Gastroesophageal sphincter (tissue), 4 donors: ENCODE measurements around the gene ABI3BP. TPM values are rescaled to one million over a fixed set of nuclear protein-coding genes. Genes with fewer than 3 reads are reported as not detected.

Source experiments
- ATAC-seq: fragments of 150-250 bp; one replicate; pipeline ENCODE4 v1.9.1; 2016; ENCODE audit warnings: mild to moderate bottlenecking, moderate library complexity
- H3K27ac ChIP-seq, 4 donors: fragments of 200-600 bp; sonication (generic) in 3 of 4; 1 replicate in 3 of 4; 2 replicates in 1 of 4; pipeline ENCODE4 v1.5.1; 2016 to 2019
- H3K27me3 ChIP-seq: fragments of 200-600 bp; sonication (generic); one replicate; pipeline ENCODE4 v1.5.1; 2019
- H3K36me3 ChIP-seq, 2 donors: fragments of 200-600 bp; sonication (generic); one replicate each; pipeline ENCODE4 v1.5.1; 2019; ENCODE audit warnings: control low read depth in 1 of 2
- H3K4me1 ChIP-seq, 3 donors: fragments of 200-600 bp; sonication (generic); 1 replicate in 2 of 3; 2 replicates in 1 of 3; pipeline ENCODE4 v1.5.1; 2016 to 2019; ENCODE audit warnings: control low read depth in 2 of 3
- H3K4me3 ChIP-seq, 2 donors: fragments of 200-600 bp; sonication (generic); one replicate each; pipeline ENCODE4 v1.5.1; 2019; ENCODE audit warnings: mild to moderate bottlenecking in 1 of 2, moderate library complexity in 1 of 2
- H3K9me3 ChIP-seq, 3 donors: fragments of 200-600 bp; sonication (generic); one replicate each; pipeline ENCODE4 v1.5.1; 2017 to 2019; ENCODE audit warnings: control low read depth in 2 of 3
- CTCF ChIP-seq, 4 experiments: fragments of 200-600 bp in 2 of 4; fragments of 450-650 bp in 2 of 4; sonication (generic) in 1 of 4; IDR thresholded peaks; one replicate each; pipeline ENCODE4 v1.5.1; 2017 to 2019; ENCODE audit warnings: antibody characterized with exemption in 4 of 4, mild to moderate bottlenecking in 2 of 4, moderate library complexity in 2 of 4
- EP300 ChIP-seq: sonication (generic); formaldehyde crosslinking; IDR thresholded peaks from one replicate; pipeline ENCODE4 v1.6.1; 2017; ENCODE audit warnings: antibody characterized with exemption, mild to moderate bottlenecking
- POLR2A ChIP-seq, 2 donors: fragments of 450-650 bp; IDR thresholded peaks; one replicate each; pipeline ENCODE4 v1.6.1; 2017; ENCODE audit warnings: antibody characterized with exemption in 2 of 2, mild to moderate bottlenecking in 2 of 2, moderate library complexity in 1 of 2
- POLR2AphosphoS5 ChIP-seq: sonication (generic); formaldehyde crosslinking; IDR thresholded peaks from one replicate; pipeline ENCODE4 v1.6.1; 2017; ENCODE audit warnings: antibody characterized with exemption
- WGBS, 2 donors: methylation state at CpG; one replicate each; pipeline ENCODE4 v1.1.5; 2018; ENCODE audit warnings: low coverage in 1 of 2; 5-methylcytosine and 5-hydroxymethylcytosine counted together
- total RNA-seq, 4 donors: library from RNA; depleted of rRNA; stranded (reverse); fragments of >200 nt; gene quantifications; one replicate each; pipeline ENCODE4 v1.1.0, GENCODE V29; 2016

Gene ABI3BP
- total RNA-seq, 4 donors from 2014 or later = 59.6 to 158 (median 99.9) TPM

GRCh38 chr3:100893108-100893507 lies 100.1 kb downstream of the ABI3BP start:
- WGBS, 2 donors = 90 to 100% methylated on average over 3 of the region's 3 CpGs
- Histone ChIP-seq H3K27ac (no peak overlapping the region), H3K36me3 (peaks cover 0 to 4% of the 10 kb centered on the region in 2 donors), H3K4me3 (no peak overlapping the region), H3K27me3 (no peaks in the 10 kb centered on the region), H3K4me1 (no peaks in the 10 kb centered on the region), H3K9me3 (no peaks in the 10 kb centered on the region)
- TF ChIP-seq POLR2AphosphoS5 (no peak), CTCF (IDR thresholded peaks at IDR 0.05) (no peak), POLR2A (IDR thresholded peaks at IDR 0.05) (no peak), EP300 (no peak)
- ATAC-seq = no peak

- ATAC-seq = no peak
Observed at GRCh38 chr3:100891827-100892226, 101.4 kb downstream of the ABI3BP start.

GRCh38 chr3:100891033-100891432 lies 102.2 kb downstream of the ABI3BP start:
- Histone ChIP-seq H3K4me1 (no peaks in the 10 kb centered on the region), H3K36me3 (no peaks in the 10 kb centered on the region), H3K27ac (no peak overlapping the region), H3K9me3 (no peaks in the 10 kb centered on the region), H3K4me3 (no peak overlapping the region), H3K27me3 (no peaks in the 10 kb centered on the region)
- no peak for ATAC-seq
- WGBS, 2 donors = 86 to 93% methylated on average over 2 of the region's 2 CpGs
- TF ChIP-seq POLR2AphosphoS5 (no peak), EP300 (no peak), CTCF (IDR thresholded peaks at IDR 0.05) (no peak), POLR2A (IDR thresholded peaks at IDR 0.05) (no peak)

More at GRCh38 chr3:100891827-100892226, 101.4 kb downstream of the ABI3BP start:
- H3K36me3 ChIP-seq = no peaks in the 10 kb centered on the region
- H3K27ac ChIP-seq = no peak overlapping the region
- H3K9me3 ChIP-seq = no peaks in the 10 kb centered on the region
- H3K4me1 ChIP-seq = no peaks in the 10 kb centered on the region
- no peak overlapping the region for H3K4me3 ChIP-seq
- no peak for TF ChIP-seq EP300
- no peak for TF ChIP-seq POLR2A (IDR thresholded peaks at IDR 0.05)
- no peaks in the 10 kb centered on the region for H3K27me3 ChIP-seq
- 72 to 79% methylated on average over 5 of the region's 5 CpGs for WGBS, 2 donors

- Histone ChIP-seq H3K27ac (no peak overlapping the region), H3K4me3 (no peak overlapping the region), H3K9me3 (no peaks in the 10 kb centered on the region), H3K4me1 (no peaks in the 10 kb centered on the region), H3K36me3 (peaks cover 0 to 5% of the 10 kb centered on the region in 2 donors), H3K27me3 (no peaks in the 10 kb centered on the region)
- no peak for TF ChIP-seq CTCF (IDR thresholded peaks at IDR 0.05)
- TF ChIP-seq POLR2A (IDR thresholded peaks at IDR 0.05) = no peak
- no peak for TF ChIP-seq EP300
- no peak for TF ChIP-seq POLR2AphosphoS5
- 100% methylated on average over 1 of the region's 1 CpG for WGBS, 2 donors
- no peak for ATAC-seq
Observed at GRCh38 chr3:100888881-100889280, 104.3 kb downstream of the ABI3BP start.

- H3K27me3 ChIP-seq = no peaks in the 10 kb centered on the region
- no peak for TF ChIP-seq CTCF (IDR thresholded peaks at IDR 0.05)
- TF ChIP-seq EP300 = no peak
- no peak for TF ChIP-seq POLR2AphosphoS5
- no peak for TF ChIP-seq POLR2A (IDR thresholded peaks at IDR 0.05)
- WGBS, 2 donors = 50 to 67% methylated on average over 1 of the region's 1 CpG
- H3K36me3 ChIP-seq = peaks cover 0 to 5% of the 10 kb centered on the region in 2 donors
- H3K4me1 ChIP-seq = peaks cover 6 to 27% (median 10%) of the 10 kb centered on the region in 3 donors
- peak overlapping the region in 2 of 4 donors; percentile 2 to 15 for H3K27ac ChIP-seq
- H3K9me3 ChIP-seq = no peaks in the 10 kb centered on the region
- peak; percentile 43 for ATAC-seq
- H3K4me3 ChIP-seq = no peak overlapping the region
Observed at GRCh38 chr3:100882571-100882984, 110.6 kb downstream of the ABI3BP start.
